H9 (cell line): Measurements from ENCODE around the gene CLINT1. TPM values are rescaled to one million over a fixed set of nuclear protein-coding genes. Genes with fewer than 3 reads are reported as not detected.

Experiments used
- DNase-seq: peaks from one replicate; pipeline ENCODE4 v3.0.0-alpha.2; 2017
- H2AFZ ChIP-seq: one replicate; pipeline ENCODE4 v1.6.1; 2013; ENCODE audit warnings: mild to moderate bottlenecking, low read length, control low read depth, moderate library complexity
- H2AK5ac ChIP-seq: 2 replicates; pipeline ENCODE4 v1.6.1; 2013; ENCODE audit warnings: low read length, control low read depth, mixed read lengths; ENCODE audit not compliant: insufficient read length
- H2BK120ac ChIP-seq: one replicate; pipeline ENCODE4 v1.6.1; 2013; ENCODE audit warnings: low read depth, mild to moderate bottlenecking, low read length, control low read depth, inconsistent platforms; ENCODE audit not compliant: poor library complexity, severe bottlenecking
- H2BK12ac ChIP-seq: 2 replicates; pipeline ENCODE4 v1.6.1; 2013; ENCODE audit warnings: low read length, control low read depth, mixed read lengths, low read depth; ENCODE audit not compliant: insufficient read length
- H2BK15ac ChIP-seq: 2 replicates; pipeline ENCODE4 v1.6.1; 2013; ENCODE audit warnings: low read depth, low read length, control low read depth
- H2BK20ac ChIP-seq: one replicate; pipeline ENCODE4 v1.6.1; 2013; ENCODE audit warnings: low read depth, mild to moderate bottlenecking, low read length, control low read depth, inconsistent platforms; ENCODE audit not compliant: poor library complexity, severe bottlenecking
- H2BK5ac ChIP-seq: 2 replicates; pipeline ENCODE4 v1.6.1; 2013; ENCODE audit warnings: low read length, control low read depth, mixed read lengths; ENCODE audit not compliant: insufficient read length
- H3K14ac ChIP-seq: 2 replicates; pipeline ENCODE4 v1.6.1; 2013; ENCODE audit warnings: low read length, control low read depth; ENCODE audit not compliant: insufficient read depth
- H3K18ac ChIP-seq: 2 replicates; pipeline ENCODE4 v1.6.1; 2013; ENCODE audit warnings: low read depth, mild to moderate bottlenecking, mixed read lengths, low read length, control low read depth; ENCODE audit not compliant: insufficient read length
- H3K23ac ChIP-seq: 2 replicates; pipeline ENCODE4 v1.6.1; 2013; ENCODE audit warnings: low read length, control low read depth, mixed read lengths, low read depth; ENCODE audit not compliant: insufficient read length
- H3K23me2 ChIP-seq: 2 replicates; pipeline ENCODE4 v1.6.1; 2013; ENCODE audit warnings: low read depth, mild to moderate bottlenecking, mixed read lengths, low read length, control low read depth; ENCODE audit not compliant: insufficient read length, poor library complexity, severe bottlenecking
- H3K27ac ChIP-seq: 2 replicates; pipeline ENCODE4 v1.5.1; 2013; ENCODE audit warnings: low read length, control low read depth, mixed read lengths, low read depth; ENCODE audit not compliant: insufficient read length
- H3K27me3 ChIP-seq: 2 replicates; pipeline ENCODE4 v1.6.1; 2013; ENCODE audit warnings: low read length, control low read depth, inconsistent platforms; ENCODE audit not compliant: insufficient read depth
- H3K4ac ChIP-seq: 2 replicates; pipeline ENCODE4 v1.6.1; 2013; ENCODE audit warnings: low read depth, mild to moderate bottlenecking, control low read depth, inconsistent platforms, low read length, moderate library complexity
- H3K4me1 ChIP-seq: 2 replicates; pipeline ENCODE4 v1.6.1; 2013; ENCODE audit warnings: low read length, control low read depth, inconsistent platforms; ENCODE audit not compliant: insufficient read depth
- H3K4me2 ChIP-seq: 2 replicates; pipeline ENCODE4 v1.6.1; 2013; ENCODE audit warnings: low read length, control low read depth, mixed read lengths; ENCODE audit not compliant: insufficient read length, insufficient read depth
- H3K56ac ChIP-seq: 2 replicates; pipeline ENCODE4 v1.6.1; 2013; ENCODE audit warnings: low read depth, mild to moderate bottlenecking, mixed read lengths, low read length, control low read depth; ENCODE audit not compliant: insufficient read length
- H3K79me1 ChIP-seq: 2 replicates; pipeline ENCODE4 v1.6.1; 2013; ENCODE audit warnings: low read depth, mild to moderate bottlenecking, moderate library complexity, low read length, control low read depth, inconsistent platforms; ENCODE audit not compliant: insufficient read depth, poor library complexity, severe bottlenecking
- H3K79me2 ChIP-seq: 2 replicates; pipeline ENCODE4 v1.6.1; 2013; ENCODE audit warnings: low read length, control low read depth, inconsistent platforms; ENCODE audit not compliant: insufficient read depth
- H3K9ac ChIP-seq: 2 replicates; pipeline ENCODE4 v1.6.1; 2013; ENCODE audit warnings: low read length, control low read depth, mixed read lengths; ENCODE audit not compliant: insufficient read length; ENCODE audit errors: extremely low read depth
- H3K9me3 ChIP-seq: one replicate; pipeline ENCODE4 v1.6.1; 2013; ENCODE audit warnings: low read depth, low read length, inconsistent platforms; ENCODE audit not compliant: control insufficient read depth
- H3T11ph ChIP-seq: one replicate; pipeline ENCODE4 v1.6.1; 2013; ENCODE audit warnings: mild to moderate bottlenecking, low read length, control low read depth, inconsistent platforms
- H4K20me1 ChIP-seq: one replicate; pipeline ENCODE4 v1.6.1; 2013; ENCODE audit not compliant: control insufficient read depth, insufficient read length, insufficient read depth
- H4K5ac ChIP-seq: 2 replicates; pipeline ENCODE4 v1.6.1; 2013; ENCODE audit warnings: low read depth, mild to moderate bottlenecking, mixed read lengths, low read length, control low read depth; ENCODE audit not compliant: insufficient read length
- H4K8ac ChIP-seq: replicated peaks from 2 replicates; pipeline ENCODE4 v1.6.1; 2013; ENCODE audit warnings: low read length, control low read depth, mixed read lengths, low read depth; ENCODE audit not compliant: insufficient read length
- H4K91ac ChIP-seq: 2 replicates; pipeline ENCODE4 v1.6.1; 2013; ENCODE audit warnings: low read depth, mild to moderate bottlenecking, moderate library complexity, mixed read lengths, low read length, control low read depth; ENCODE audit not compliant: insufficient read length
- H3K27ac Mint-ChIP-seq, 3 experiments: 2 replicates in 2 of 3; 3 replicates in 1 of 3; pipeline ENCODE4 v1.8.0; 2020 to 2021; ENCODE audit warnings: mixed read lengths in 3 of 3, mild to moderate bottlenecking in 1 of 3, moderate library complexity in 1 of 3
- H3K27me3 Mint-ChIP-seq: 2 replicates; pipeline ENCODE4 v1.8.0; 2021; ENCODE audit warnings: low read depth, mild to moderate bottlenecking, moderate library complexity, mixed read lengths
- H3K36me3 Mint-ChIP-seq, 3 experiments: 2 replicates in 2 of 3; 3 replicates in 1 of 3; pipeline ENCODE4 v1.8.0; 2020 to 2021; ENCODE audit warnings: low read depth in 3 of 3, mixed read lengths in 3 of 3; ENCODE audit not compliant: insufficient read depth in 1 of 3
- H3K4me1 Mint-ChIP-seq, 2 experiments: 2 replicates each; pipeline ENCODE4 v1.8.0; 2020; ENCODE audit warnings: mixed read lengths in 2 of 2
- H3K4me3 Mint-ChIP-seq, 2 experiments: 2 replicates in 1 of 2; 3 replicates in 1 of 2; pipeline ENCODE4 v1.8.0; 2020 to 2021; ENCODE audit warnings: mild to moderate bottlenecking in 2 of 2, mixed read lengths in 2 of 2, moderate library complexity in 1 of 2
- H3K9me3 Mint-ChIP-seq, 2 experiments: 2 replicates in 1 of 2; 3 replicates in 1 of 2; pipeline ENCODE4 v1.8.0; 2020; ENCODE audit warnings: mild to moderate bottlenecking in 2 of 2, mixed read lengths in 2 of 2, moderate library complexity in 1 of 2
- WGBS: extraction: QIAGEN DNeasy Blood & Tissue Kit; methylation state at CpG from one replicate; pipeline ENCODE4 v1.1.7; 2013; ENCODE audit warnings: missing lambda C conversion rate, low lambda C conversion rate, mixed read lengths; ENCODE audit not compliant: insufficient read length; ENCODE audit errors: extremely low coverage; 5-methylcytosine and 5-hydroxymethylcytosine counted together
- total RNA-seq: library from RNA; stranded (reverse); gene quantifications from 2 replicates; pipeline ENCODE4 v1.2.1, GENCODE V29; 2021
- TF ChIP-seq, protein P1 (sequence below): fragments of 200-600 bp; sonication (generic); conservative IDR thresholded peaks from 3 replicates; pipeline ENCODE4 v1.8.0; 2021; ENCODE audit warnings: antibody characterized with exemption, mild to moderate bottlenecking

The CLINT1 gene
- total RNA-seq, 1 experiment from 2014 or later: 79.1 TPM

DNA sequence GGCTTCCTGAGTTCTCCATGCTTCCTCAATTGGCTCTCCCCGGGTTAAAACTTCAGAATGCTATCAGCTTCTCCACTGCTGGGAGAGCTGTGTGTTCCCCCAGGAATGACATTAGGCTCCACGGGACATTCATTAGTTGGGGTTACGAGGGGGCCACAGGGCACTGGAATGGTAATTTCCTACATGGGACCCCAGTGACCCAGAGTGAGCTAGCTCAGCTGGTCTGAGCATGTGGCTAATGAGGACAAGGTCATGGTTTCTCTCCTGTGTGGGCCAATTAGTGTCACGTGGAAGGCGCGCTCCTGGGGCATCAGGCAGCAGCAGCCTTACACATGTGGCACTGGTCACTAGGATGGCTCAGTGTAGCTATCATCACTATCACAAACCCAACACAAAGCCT, 94.4 kb downstream of the CLINT1 start:
- Histone ChIP-seq H3K18ac (no peak overlapping the region), H3K23ac (no peak overlapping the region), H2AFZ (no peak overlapping the region), H2BK15ac (no peak overlapping the region), H3K9ac (no peak overlapping the region), H3K9me3 (no peaks in the 10 kb centered on the region), H3K56ac (no peak overlapping the region), H4K8ac (no peak overlapping the region), H2BK5ac (no peak overlapping the region), H4K20me1 (no peaks in the 10 kb centered on the region), H3K79me1 (no peaks in the 10 kb centered on the region), H3K14ac (no peak overlapping the region; the same call in 1 of the 2 replicates), H4K91ac (no peak overlapping the region), H2BK20ac (no peak overlapping the region), H3K27ac (no peak overlapping the region), H2AK5ac (no peak overlapping the region), H3K27me3 (no peaks in the 10 kb centered on the region), H2BK120ac (no peak overlapping the region), H3K4ac (no peak overlapping the region), H3T11ph (no peak overlapping the region), H3K23me2 (no peaks in the 10 kb centered on the region), H3K79me2 (no peaks in the 10 kb centered on the region), H3K4me2 (no peak overlapping the region), H2BK12ac (no peak overlapping the region), H3K4me1 (no peaks in the 10 kb centered on the region), H4K5ac (no peak overlapping the region)
- H3K4me1 Mint-ChIP-seq: 0 out of 4 replicates have a peak, but pooled peaks cover 0 to 4% of the 10 kb centered on the region in 2 experiments
- no CpG with 5 or more reads among the region's 6 CpGs for WGBS
- DNase-seq: no peak
- no peak overlapping the region for H3K4me3 Mint-ChIP-seq
- no peaks in the 10 kb centered on the region for H3K27me3 Mint-ChIP-seq
- no peaks in the 10 kb centered on the region for H3K36me3 Mint-ChIP-seq
- no peak overlapping the region for H3K27ac Mint-ChIP-seq
- no peaks in the 10 kb centered on the region for H3K9me3 Mint-ChIP-seq
- TF ChIP-seq, protein P1, sequence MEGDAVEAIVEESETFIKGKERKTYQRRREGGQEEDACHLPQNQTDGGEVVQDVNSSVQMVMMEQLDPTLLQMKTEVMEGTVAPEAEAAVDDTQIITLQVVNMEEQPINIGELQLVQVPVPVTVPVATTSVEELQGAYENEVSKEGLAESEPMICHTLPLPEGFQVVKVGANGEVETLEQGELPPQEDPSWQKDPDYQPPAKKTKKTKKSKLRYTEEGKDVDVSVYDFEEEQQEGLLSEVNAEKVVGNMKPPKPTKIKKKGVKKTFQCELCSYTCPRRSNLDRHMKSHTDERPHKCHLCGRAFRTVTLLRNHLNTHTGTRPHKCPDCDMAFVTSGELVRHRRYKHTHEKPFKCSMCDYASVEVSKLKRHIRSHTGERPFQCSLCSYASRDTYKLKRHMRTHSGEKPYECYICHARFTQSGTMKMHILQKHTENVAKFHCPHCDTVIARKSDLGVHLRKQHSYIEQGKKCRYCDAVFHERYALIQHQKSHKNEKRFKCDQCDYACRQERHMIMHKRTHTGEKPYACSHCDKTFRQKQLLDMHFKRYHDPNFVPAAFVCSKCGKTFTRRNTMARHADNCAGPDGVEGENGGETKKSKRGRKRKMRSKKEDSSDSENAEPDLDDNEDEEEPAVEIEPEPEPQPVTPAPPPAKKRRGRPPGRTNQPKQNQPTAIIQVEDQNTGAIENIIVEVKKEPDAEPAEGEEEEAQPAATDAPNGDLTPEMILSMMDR: no peak
